HCT116 (cell line): ENCODE results near the gene GNS. TPM values are rescaled to one million over a fixed set of nuclear protein-coding genes. Genes with fewer than 3 reads are reported as not detected.

Experiments used
- ATAC-seq: fragments of 200-7000 bp; cut with Tn5 transposase; 2 replicates; pipeline ENCODE4 v1.9.1; 2020; ENCODE audit warnings: mild to moderate bottlenecking, moderate library complexity
- BruUV-seq: library from RNA; stranded (reverse); fragments of 400-500 nt; replicated peaks from 2 replicates; lab custom pipeline; 2021; lab: Mats Ljungman, UMichigan
- CTCF ChIA-PET: fragments of 300-600 bp; sonication (Branson Sonifier 250); formaldehyde crosslinking; loops from one replicate; lab custom pipeline; 2021; ENCODE audit warnings: antibody characterized with exemption; lab: Charles Lee
- POLR2A ChIA-PET: fragments of 300-600, 350-600 bp; sonication (Branson Sonifier 250); formaldehyde crosslinking; loops from one replicate; lab custom pipeline; 2021; ENCODE audit warnings: antibody characterized with exemption; lab: Charles Lee
- RAD21 ChIA-PET, 2 experiments: fragments of 300-600 bp; sonication (Branson Sonifier 250); formaldehyde crosslinking; loops; one replicate each; lab custom pipeline; 2023; ENCODE audit warnings: low total read pairs in 2 of 2; ENCODE audit not compliant: uncharacterized antibody in 2 of 2, unreplicated experiment in 2 of 2, low non-redundant PET in 1 of 2; lab: Charles Lee
- DNase-seq: peaks from one replicate; pipeline ENCODE4 v3.0.0-alpha.2; 2010; ENCODE audit warnings: low read depth, low spot score
- H2AFZ ChIP-seq: fragments of 200-600 bp; shearing (Covaris generic), sonication (generic); 2 replicates; pipeline ENCODE4 v1.6.1; 2017; ENCODE audit warnings: low read depth, mixed run types, mixed read lengths, antibody characterized with exemption, low read length; ENCODE audit not compliant: poor library complexity, severe bottlenecking
- H3K27ac ChIP-seq: 2 replicates; pipeline ENCODE4 v1.5.1; 2012; ENCODE audit warnings: low read depth, low read length
- H3K27me3 ChIP-seq: fragments of 200-600 bp; sonication (generic); 2 replicates; pipeline ENCODE4 v1.6.1; 2016; ENCODE audit warnings: mixed run types, low read length, mixed read lengths; ENCODE audit not compliant: insufficient read depth
- H3K36me3 ChIP-seq, 2 experiments: fragments of 200-500 bp in 1 of 2; fragments of 200-600 bp in 1 of 2; sonication (Bioruptor generic) in 1 of 2; sonication (generic) in 1 of 2; 2 replicates each; pipeline versions ENCODE4 v1.5.1 to v1.6.1; 2014 to 2016; ENCODE audit warnings: low read length in 2 of 2, inconsistent platforms in 1 of 2, mixed read lengths in 1 of 2, mixed run types in 1 of 2; ENCODE audit not compliant: insufficient read depth in 2 of 2, control insufficient read depth in 1 of 2
- H3K4me1 ChIP-seq, 2 experiments: fragments of 200-600 bp in 1 of 2; sonication (generic) in 1 of 2; 2 replicates each; pipeline versions ENCODE4 v1.5.1 to v1.6.1; 2012 to 2017; ENCODE audit warnings: low read length in 2 of 2, inconsistent platforms in 1 of 2, mild to moderate bottlenecking in 1 of 2, mixed read lengths in 1 of 2, mixed run types in 1 of 2, moderate library complexity in 1 of 2; ENCODE audit not compliant: insufficient read depth in 2 of 2, control insufficient read depth in 1 of 2
- H3K4me2 ChIP-seq: fragments of 200-600 bp; sonication (generic); 2 replicates; pipeline ENCODE4 v1.6.1; 2017; ENCODE audit warnings: mixed run types, low read length, mixed read lengths
- H3K4me3 ChIP-seq, 2 experiments: fragments of 200-600 bp in 1 of 2; sonication (generic) in 1 of 2; replicated peaks in 1 of 2; 2 replicates each; pipeline ENCODE4 v1.5.1; 2011 to 2016; ENCODE audit warnings: low read length in 2 of 2, control low read depth in 1 of 2, low read depth in 1 of 2, mild to moderate bottlenecking in 1 of 2, mixed read lengths in 1 of 2, mixed run types in 1 of 2
- H3K79me2 ChIP-seq: fragments of 200-600 bp; sonication (generic); 2 replicates; pipeline ENCODE4 v1.6.1; 2017; ENCODE audit warnings: mild to moderate bottlenecking, mixed run types, low read length, moderate library complexity, mixed read lengths; ENCODE audit not compliant: insufficient read depth
- H3K9ac ChIP-seq: fragments of 200-600 bp; sonication (generic); 2 replicates; pipeline ENCODE4 v1.6.1; 2016; ENCODE audit warnings: low read length, mixed read lengths
- H3K9me2 ChIP-seq: fragments of 200-600 bp; sonication (generic), shearing (Covaris generic); 2 replicates; pipeline ENCODE4 v1.6.1; 2017; ENCODE audit warnings: mixed run types, mild to moderate bottlenecking, moderate library complexity; ENCODE audit not compliant: insufficient read depth
- H3K9me3 ChIP-seq, 2 experiments: fragments of 200-500 bp in 1 of 2; fragments of 200-600 bp in 1 of 2; sonication (Bioruptor generic) in 1 of 2; sonication (generic) in 1 of 2; 2 replicates each; pipeline ENCODE4 v1.6.1; 2014 to 2017; ENCODE audit warnings: low read length in 2 of 2, mixed read lengths in 2 of 2, inconsistent platforms in 1 of 2, low read depth in 1 of 2, mild to moderate bottlenecking in 1 of 2, mixed run types in 1 of 2, moderate library complexity in 1 of 2; ENCODE audit not compliant: control insufficient read depth in 1 of 2, insufficient read depth in 1 of 2
- H4K20me1 ChIP-seq: fragments of 200-600 bp; sonication (generic), shearing (Covaris generic); 2 replicates; pipeline ENCODE4 v1.6.1; 2017; ENCODE audit warnings: mixed run types, mild to moderate bottlenecking, moderate library complexity; ENCODE audit not compliant: insufficient read depth
- CBX3 ChIP-seq: IDR thresholded peaks from 2 replicates; pipeline ENCODE4 v1.6.1; 2012; ENCODE audit warnings: low read depth
- CEBPB ChIP-seq: IDR thresholded peaks from 2 replicates; pipeline ENCODE4 v1.6.1; 2012; ENCODE audit warnings: low read depth
- EGR1 ChIP-seq: IDR thresholded peaks from 2 replicates; pipeline ENCODE4 v1.6.1; 2012; ENCODE audit warnings: low read depth
- EZH2 ChIP-seq: fragments of 200-600 bp; sonication (generic); IDR thresholded peaks from 2 replicates; pipeline ENCODE4 v1.6.1; 2017; ENCODE audit warnings: antibody characterized with exemption, mixed run types
- EZH2phosphoT487 ChIP-seq: fragments of 200-600 bp; IDR thresholded peaks from 2 replicates; pipeline ENCODE4 v1.6.1; 2018; ENCODE audit warnings: antibody characterized with exemption, borderline replicate concordance
- JUND ChIP-seq: IDR thresholded peaks from 2 replicates; pipeline ENCODE4 v1.6.1; 2012
- POLR2A ChIP-seq: IDR thresholded peaks from 2 replicates; pipeline ENCODE4 v1.7.0; 2011; ENCODE audit warnings: borderline replicate concordance; ENCODE audit not compliant: insufficient read depth, insufficient read length; ENCODE audit errors: extremely low read depth
- SIN3A ChIP-seq: IDR thresholded peaks from 2 replicates; pipeline ENCODE4 v1.6.1; 2012; ENCODE audit warnings: low read depth
- SRF ChIP-seq: IDR thresholded peaks from 2 replicates; pipeline ENCODE4 v1.6.1; 2012; ENCODE audit warnings: low read depth
- ZFX ChIP-seq: fragments of 450-650 bp; IDR thresholded peaks from 2 replicates; pipeline ENCODE4 v1.6.1; 2017
- ZNF274 ChIP-seq: fragments of 200-500 bp; sonication (Bioruptor generic); IDR thresholded peaks from 2 replicates; pipeline ENCODE4 v1.6.1; 2014; ENCODE audit warnings: mild to moderate bottlenecking, low read depth, low read length, inconsistent platforms
- intact Hi-C: fragments of 100-400 bp; cut with micrococcal nuclease; formaldehyde crosslinking; loops from 2 replicates; pipeline ENCODE4 v1.10.0; 2022
- total RNA-seq: library from RNA; stranded (reverse); gene quantifications from one replicate; pipeline ENCODE4 v1.2.1, GENCODE V29; 2021; ENCODE audit not compliant: unreplicated experiment
- TF ChIP-seq, protein P1 (sequence below), 3 experiments: fragments of 200-600 bp in 1 of 3; sonication (generic) in 1 of 3; IDR thresholded peaks in 2 of 3; conservative IDR thresholded peaks in 1 of 3; 2 replicates each; pipeline ENCODE4 v1.5.1; 2012 to 2017; ENCODE audit warnings: low read depth in 2 of 3, low read length in 2 of 3, antibody characterized with exemption in 1 of 3, borderline replicate concordance in 1 of 3, control low read depth in 1 of 3, mild to moderate bottlenecking in 1 of 3, mixed read lengths in 1 of 3, mixed run types in 1 of 3, moderate library complexity in 1 of 3; ENCODE audit not compliant: insufficient read depth in 1 of 3
- TF ChIP-seq, protein P2 (sequence below): IDR thresholded peaks from 2 replicates; pipeline ENCODE4 v1.6.1; 2012

The GNS gene
- total RNA-seq, 1 experiment from 2014 or later = 45.7 TPM

DNA sequence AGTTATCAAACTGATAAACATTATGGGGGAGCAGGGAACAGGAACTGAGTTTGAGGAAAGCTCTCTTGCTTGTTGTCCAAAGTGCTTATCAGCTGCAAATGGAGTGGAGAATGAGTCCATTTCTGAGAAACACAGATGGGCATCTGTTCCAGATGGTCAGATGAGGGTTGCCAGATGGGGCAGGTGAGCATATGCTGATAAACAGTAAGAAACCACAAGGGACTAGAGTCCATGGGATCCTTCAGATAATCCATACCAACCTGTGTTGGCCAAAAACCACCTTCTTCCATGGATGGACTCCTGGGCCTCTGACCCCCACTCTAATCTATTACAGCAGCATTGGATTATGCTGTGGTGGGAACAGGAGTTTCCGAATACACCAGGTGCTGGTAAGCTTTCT is 38.3 kb downstream of the GNS start:
- H3K4me2 ChIP-seq = no peak overlapping the region
- no peaks in the 10 kb centered on the region for H3K27me3 ChIP-seq
- no peak overlapping the region for H3K9ac ChIP-seq
- RAD21 ChIA-PET = no interaction called here
- intact Hi-C loops = no loop called here
- no peaks in the 10 kb centered on the region for H3K79me2 ChIP-seq
- no peak overlapping the region for H3K27ac ChIP-seq
- H2AFZ ChIP-seq = no peak overlapping the region
- H3K9me2 ChIP-seq = no peaks in the 10 kb centered on the region
- TF ChIP-seq EGR1 = no peak
- peaks cover 6 to 8% of the 10 kb centered on the region in 2 experiments for H3K36me3 ChIP-seq
- H3K4me1 ChIP-seq = no peaks in the 10 kb centered on the region
- no TSS peak for BruUV-seq
- H3K9me3 ChIP-seq = no peaks in the 10 kb centered on the region
- H3K4me3 ChIP-seq = no peak overlapping the region
- ATAC-seq = no peak
- no peak for DNase-seq
- no peaks in the 10 kb centered on the region for H4K20me1 ChIP-seq
- CTCF ChIA-PET = no interaction called here
- POLR2A ChIA-PET = no interaction called here

DNA sequence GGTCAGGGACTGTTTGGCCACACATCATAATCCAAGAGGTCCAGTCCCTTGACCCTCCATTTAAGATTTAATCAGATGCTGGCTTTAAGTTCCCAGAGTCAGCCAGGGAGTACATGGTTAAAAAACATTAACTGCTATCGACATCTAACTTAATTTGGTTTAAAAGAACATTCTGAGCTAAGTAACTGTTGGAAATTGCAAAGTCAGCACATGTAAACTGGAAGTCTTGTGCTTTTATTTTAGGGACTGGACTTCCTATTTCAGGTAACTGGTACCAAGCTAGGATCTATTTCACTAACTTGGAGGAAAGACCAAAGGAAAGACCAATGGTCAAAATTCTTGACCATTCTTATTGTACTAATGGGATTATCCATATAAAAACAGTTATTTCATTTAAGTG is 40.6 kb downstream of the GNS start:
- Histone ChIP-seq H3K9me3 (no peaks in the 10 kb centered on the region), H3K27ac (no peak overlapping the region), H3K4me2 (no peak overlapping the region), H3K4me3 (no peak overlapping the region), H3K27me3 (no peaks in the 10 kb centered on the region), H3K9me2 (no peaks in the 10 kb centered on the region), H3K36me3 (peaks cover 6 to 13% of the 10 kb centered on the region in 2 experiments), H3K9ac (no peak overlapping the region), H3K4me1 (no peaks in the 10 kb centered on the region), H3K79me2 (no peaks in the 10 kb centered on the region), H2AFZ (no peak overlapping the region), H4K20me1 (no peaks in the 10 kb centered on the region)
- intact Hi-C loops = no loop called here
- ChIA-PET POLR2A (no interaction called here), RAD21 (no interaction called here), CTCF (no interaction called here)
- DNase-seq = no peak
- no peak for ATAC-seq
- BruUV-seq = no TSS peak
- no peak for TF ChIP-seq CBX3
- no peak for TF ChIP-seq ZFX
- TF ChIP-seq POLR2A = no peak
- TF ChIP-seq SIN3A = no peak
- TF ChIP-seq EZH2 = no peak
- TF ChIP-seq SRF = no peak
- TF ChIP-seq, protein P1, sequence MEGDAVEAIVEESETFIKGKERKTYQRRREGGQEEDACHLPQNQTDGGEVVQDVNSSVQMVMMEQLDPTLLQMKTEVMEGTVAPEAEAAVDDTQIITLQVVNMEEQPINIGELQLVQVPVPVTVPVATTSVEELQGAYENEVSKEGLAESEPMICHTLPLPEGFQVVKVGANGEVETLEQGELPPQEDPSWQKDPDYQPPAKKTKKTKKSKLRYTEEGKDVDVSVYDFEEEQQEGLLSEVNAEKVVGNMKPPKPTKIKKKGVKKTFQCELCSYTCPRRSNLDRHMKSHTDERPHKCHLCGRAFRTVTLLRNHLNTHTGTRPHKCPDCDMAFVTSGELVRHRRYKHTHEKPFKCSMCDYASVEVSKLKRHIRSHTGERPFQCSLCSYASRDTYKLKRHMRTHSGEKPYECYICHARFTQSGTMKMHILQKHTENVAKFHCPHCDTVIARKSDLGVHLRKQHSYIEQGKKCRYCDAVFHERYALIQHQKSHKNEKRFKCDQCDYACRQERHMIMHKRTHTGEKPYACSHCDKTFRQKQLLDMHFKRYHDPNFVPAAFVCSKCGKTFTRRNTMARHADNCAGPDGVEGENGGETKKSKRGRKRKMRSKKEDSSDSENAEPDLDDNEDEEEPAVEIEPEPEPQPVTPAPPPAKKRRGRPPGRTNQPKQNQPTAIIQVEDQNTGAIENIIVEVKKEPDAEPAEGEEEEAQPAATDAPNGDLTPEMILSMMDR (IDR thresholded peaks at IDR 0.05 in 2 of 3, conservative IDR thresholded peaks at IDR 0.05 in 1 of 3; ENCODE audit: borderline replicate concordance in 1 of 3, insufficient read depth in 1 of 3, low read depth in 2 of 3, low read length in 2 of 3) = no peak
- no peak for TF ChIP-seq ZNF274
- no peak for TF ChIP-seq EZH2phosphoT487
- no peak for TF ChIP-seq CEBPB
- TF ChIP-seq, protein P2, sequence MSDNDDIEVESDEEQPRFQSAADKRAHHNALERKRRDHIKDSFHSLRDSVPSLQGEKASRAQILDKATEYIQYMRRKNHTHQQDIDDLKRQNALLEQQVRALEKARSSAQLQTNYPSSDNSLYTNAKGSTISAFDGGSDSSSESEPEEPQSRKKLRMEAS = no peak
- no peak for TF ChIP-seq JUND
